GM10847 (cell line): ENCODE results near the gene CARD14.

Experiments
- POLR2A ChIP-seq: IDR thresholded peaks from 2 replicates; pipeline ENCODE4 v1.6.1; 2011; ENCODE audit not compliant: insufficient read length; ENCODE audit errors: extremely low read depth

CARD14 gene

GRCh38 chr17:80190716-80191115 lies 20.9 kb downstream of the CARD14 start:
- no peak for TF ChIP-seq POLR2A

- no peak for TF ChIP-seq POLR2A
Observed at GRCh38 chr17:80191192-80191591, 21.4 kb downstream of the CARD14 start.

- no peak for TF ChIP-seq POLR2A
Observed at GRCh38 chr17:80191865-80192661, 22.2 kb downstream of the CARD14 start.

GRCh38 chr17:80195141-80195540 lies 25.3 kb downstream of the CARD14 start:
- no peak for TF ChIP-seq POLR2A

GRCh38 chr17:80195671-80196529 lies 26.1 kb downstream of the CARD14 start:
- TF ChIP-seq POLR2A = no peak

- no peak for TF ChIP-seq POLR2A
Observed at GRCh38 chr17:80196652-80197051, 26.8 kb downstream of the CARD14 start.

- no peak for TF ChIP-seq POLR2A
Observed at GRCh38 chr17:80198144-80198661, 28.4 kb downstream of the CARD14 start.

- TF ChIP-seq POLR2A = no peak
Observed at GRCh38 chr17:80201446-80201845, 31.6 kb downstream of the CARD14 start.

GRCh38 chr17:80202197-80202596 lies 32.4 kb downstream of the CARD14 start:
- TF ChIP-seq POLR2A = no peak

- TF ChIP-seq POLR2A = no peak
Observed at GRCh38 chr17:80203471-80203963, 33.7 kb downstream of the CARD14 start.

GRCh38 chr17:80204626-80205468 lies 35.0 kb downstream of the CARD14 start:
- TF ChIP-seq POLR2A = no peak

- no peak for TF ChIP-seq POLR2A
Observed at GRCh38 chr17:80205811-80206210, 36.0 kb downstream of the CARD14 start.

- no peak for TF ChIP-seq POLR2A
Observed at GRCh38 chr17:80208050-80208449, 38.2 kb downstream of the CARD14 start.

- TF ChIP-seq POLR2A = no peak
Observed at GRCh38 chr17:80209765-80210164, 39.9 kb downstream of the CARD14 start.
